ENCODE results near the gene MMEL1. TPM values are rescaled to one million over a fixed set of nuclear protein-coding genes. Genes with fewer than 3 reads are reported as not detected.

Gene MMEL1
- total RNA-seq, 2 experiments from 2014 or later, result not detected

GRCh38 chr1:2617971-2618470 is 14.8 kb downstream of the MMEL1 start:
- intact Hi-C loops (cut with micrococcal nuclease; ENCODE audit: unreplicated experiment), result no loop called here
- no TSS peak for BruUV-seq (replicated peaks)

GRCh38 chr1:2614145-2614544 is 18.7 kb downstream of the MMEL1 start:
- intact Hi-C loops (cut with micrococcal nuclease; ENCODE audit: unreplicated experiment), result no loop called here
- ChIA-PET CTCF (ENCODE audit: unreplicated experiment) (no interaction called here), POLR2A (interaction anchor here (1.1 kb wide), 2 partner anchors 9 to 29 kb away, joined by 4 to 5 read pairs; no protein-coding TSS in a partner anchor)
- no peak overlapping the region for H3K4me3 ChIP-seq (ENCODE audit: low read depth, low read length, poor library complexity, severe bottlenecking)
- H3K4me1 ChIP-seq (ENCODE audit: insufficient read depth, low read length, poor library complexity, severe bottlenecking), result no peaks in the 10 kb centered on the region
- H3K9me3 ChIP-seq (ENCODE audit: low read length), result no peaks in the 10 kb centered on the region
- H4K20me1 ChIP-seq (ENCODE audit: insufficient read depth, low read length), result no peaks in the 10 kb centered on the region
- TF ChIP-seq CTCF (conservative IDR thresholded peaks at IDR 0.05; ENCODE audit: low read length), result no peak
- no peak for TF ChIP-seq EZH2phosphoT487 (IDR thresholded peaks at IDR 0.05; ENCODE audit: borderline replicate concordance, low read depth, low read length)
- H3K27ac ChIP-seq (ENCODE audit: low read depth, low read length, poor library complexity, severe bottlenecking), result no peak overlapping the region
- BruUV-seq (replicated peaks), result no TSS peak
- H3K79me2 ChIP-seq (ENCODE audit: insufficient read depth, low read depth, low read length), result no peaks in the 10 kb centered on the region
- H3K4me2 ChIP-seq (ENCODE audit: low read length), result no peak overlapping the region
- no peaks in the 10 kb centered on the region for H3K36me3 ChIP-seq (ENCODE audit: insufficient read depth, low read length)
- H2AFZ ChIP-seq (ENCODE audit: low read length), result no peak overlapping the region
- no peaks in the 10 kb centered on the region for H3K9me2 ChIP-seq (ENCODE audit: insufficient read depth, low read length)
- no peak for DNase-seq (ENCODE audit: low spot score)

More at GRCh38 chr1:2617971-2618470, 14.8 kb downstream of the MMEL1 start:
- H3K27ac ChIP-seq (ENCODE audit: low read depth, low read length, poor library complexity, severe bottlenecking), result no peak overlapping the region
- no peak overlapping the region for H2AFZ ChIP-seq (ENCODE audit: low read length)
- H3K9me3 ChIP-seq (ENCODE audit: low read length), result no peaks in the 10 kb centered on the region
- no peak overlapping the region for H3K4me2 ChIP-seq (ENCODE audit: low read length)
- CTCF ChIA-PET (ENCODE audit: unreplicated experiment), result no interaction called here
- H3K9me2 ChIP-seq (ENCODE audit: insufficient read depth, low read length), result no peaks in the 10 kb centered on the region
- H3K4me3 ChIP-seq (ENCODE audit: low read depth, low read length, poor library complexity, severe bottlenecking), result no peak overlapping the region
- DNase-seq (ENCODE audit: low spot score), result no peak
- no peaks in the 10 kb centered on the region for H3K36me3 ChIP-seq (ENCODE audit: insufficient read depth, low read length)
- no peaks in the 10 kb centered on the region for H4K20me1 ChIP-seq (ENCODE audit: insufficient read depth, low read length)
- POLR2A ChIA-PET, result no interaction called here
- TF ChIP-seq EZH2phosphoT487 (IDR thresholded peaks at IDR 0.05; ENCODE audit: borderline replicate concordance, low read depth, low read length), result no peak
- TF ChIP-seq CTCF (conservative IDR thresholded peaks at IDR 0.05; ENCODE audit: low read length), result no peak
- no peaks in the 10 kb centered on the region for H3K4me1 ChIP-seq (ENCODE audit: insufficient read depth, low read length, poor library complexity, severe bottlenecking)
- H3K79me2 ChIP-seq (ENCODE audit: insufficient read depth, low read depth, low read length), result no peaks in the 10 kb centered on the region

GRCh38 chr1:2612591-2613365 is 20.0 kb downstream of the MMEL1 start:
- Histone ChIP-seq H3K4me2 (ENCODE audit: low read length) (no peak overlapping the region), H2AFZ (ENCODE audit: low read length) (no peak overlapping the region), H3K4me1 (ENCODE audit: insufficient read depth, low read length, poor library complexity, severe bottlenecking) (no peaks in the 10 kb centered on the region), H4K20me1 (ENCODE audit: insufficient read depth, low read length) (no peaks in the 10 kb centered on the region), H3K79me2 (ENCODE audit: insufficient read depth, low read depth, low read length) (no peaks in the 10 kb centered on the region), H3K9me2 (ENCODE audit: insufficient read depth, low read length) (no peaks in the 10 kb centered on the region), H3K9me3 (ENCODE audit: low read length) (no peaks in the 10 kb centered on the region), H3K27ac (ENCODE audit: low read depth, low read length, poor library complexity, severe bottlenecking) (no peak overlapping the region), H3K36me3 (ENCODE audit: insufficient read depth, low read length) (no peaks in the 10 kb centered on the region), H3K4me3 (ENCODE audit: low read depth, low read length, poor library complexity, severe bottlenecking) (no peak overlapping the region)
- no peak for DNase-seq (ENCODE audit: low spot score)
- no TSS peak for BruUV-seq (replicated peaks)
- intact Hi-C loops (cut with micrococcal nuclease; ENCODE audit: unreplicated experiment), result no loop called here
- ChIA-PET CTCF (ENCODE audit: unreplicated experiment) (no interaction called here), POLR2A (no interaction called here)
- TF ChIP-seq EZH2phosphoT487 (IDR thresholded peaks at IDR 0.05; ENCODE audit: borderline replicate concordance, low read depth, low read length) (no peak), CTCF (conservative IDR thresholded peaks at IDR 0.05; ENCODE audit: low read length) (no peak)

All from OCI-LY7 (cell line).